ENCODE results near the gene CLIC6.

CLIC6 gene

GRCh38 chr21:34640858-34641257 lies 27.9 kb upstream of the CLIC6 start:
- H2BK5ac ChIP-seq (ENCODE audit: low read depth, low read length, poor library complexity) = no peak overlapping the region
- H4K12ac ChIP-seq (ENCODE audit: low read depth, low read length) = no peak overlapping the region
- peaks cover 2% of the 10 kb centered on the region for H3K9me3 ChIP-seq (ENCODE audit: insufficient read depth, low read depth, low read length)

GRCh38 chr21:34642211-34643075 lies 26.4 kb upstream of the CLIC6 start:
- Histone ChIP-seq H3K4me2 (ENCODE audit: low read length) (no peak overlapping the region), H3K18ac (ENCODE audit: low read length) (no peak overlapping the region), H3K9me3 (ENCODE audit: insufficient read depth, low read depth, low read length) (peaks cover 2% of the 10 kb centered on the region), H2AFZ (ENCODE audit: insufficient read depth, low read length, poor library complexity) (no peak overlapping the region), H4K12ac (ENCODE audit: low read depth, low read length) (no peak overlapping the region), H3K27ac (ENCODE audit: low read depth, low read length) (no peak overlapping the region), H3K36me3 (ENCODE audit: control insufficient read depth in 1 of 2, insufficient read depth in 2 of 2, low read length in 2 of 2) (no peaks in the 10 kb centered on the region), H2BK5ac (ENCODE audit: low read depth, low read length, poor library complexity) (no peak overlapping the region), H2AK5ac (ENCODE audit: low read length) (no peak overlapping the region), H3K9ac (ENCODE audit: low read length) (no peak overlapping the region), H3K79me1 (ENCODE audit: low read length) (no peaks in the 10 kb centered on the region), H4K91ac (ENCODE audit: low read depth, low read length) (no peak overlapping the region), H3K4me1 (ENCODE audit: control insufficient read depth in 1 of 2, insufficient read depth in 2 of 2, low read length in 2 of 2) (peaks cover 0 to 3% of the 10 kb centered on the region in 2 experiments), H3K4me3 (ENCODE audit: low read depth, low read length) (no peak overlapping the region), H3K27me3 (ENCODE audit: insufficient read depth, low read length) (no peaks in the 10 kb centered on the region), H3K79me2 (ENCODE audit: control insufficient read depth, insufficient read depth, low read length, poor library complexity) (no peaks in the 10 kb centered on the region), H3K14ac (ENCODE audit: low read length) (no peak overlapping the region), H3K4ac (ENCODE audit: low read depth, low read length) (no peak overlapping the region), H3K23ac (ENCODE audit: low read length) (no peak overlapping the region), H4K8ac (ENCODE audit: low read depth, low read length) (no peak overlapping the region), H2BK120ac (ENCODE audit: insufficient read depth, low read length, poor library complexity) (no peak overlapping the region), H2BK12ac (ENCODE audit: low read length) (no peak overlapping the region)
- no peak for DNase-seq
- no CpG with 5 or more reads among the region's 7 CpGs for WGBS (ENCODE audit: extremely low coverage, insufficient coverage, insufficient read length)

More at GRCh38 chr21:34640858-34641257, 27.9 kb upstream of the CLIC6 start:
- DNase-seq = peak; percentile 6 to 50
- no peak overlapping the region for H2AK5ac ChIP-seq (ENCODE audit: low read length)
- H4K8ac ChIP-seq (ENCODE audit: low read depth, low read length) = no peak overlapping the region
- H3K9ac ChIP-seq (ENCODE audit: low read length) = no peak overlapping the region
- H2BK120ac ChIP-seq (ENCODE audit: insufficient read depth, low read length, poor library complexity) = no peak overlapping the region
- H3K14ac ChIP-seq (ENCODE audit: low read length) = no peak overlapping the region
- no peak overlapping the region for H3K4me3 ChIP-seq (ENCODE audit: low read depth, low read length)
- H3K79me2 ChIP-seq (ENCODE audit: control insufficient read depth, insufficient read depth, low read length, poor library complexity) = no peaks in the 10 kb centered on the region
- H3K4me2 ChIP-seq (ENCODE audit: low read length) = no peak overlapping the region
- H2AFZ ChIP-seq (ENCODE audit: insufficient read depth, low read length, poor library complexity) = no peak overlapping the region
- no peak overlapping the region for H4K91ac ChIP-seq (ENCODE audit: low read depth, low read length)
- peaks cover 2% of the 10 kb centered on the region for H3K27me3 ChIP-seq (ENCODE audit: insufficient read depth, low read length)
- no peak overlapping the region for H3K27ac ChIP-seq (ENCODE audit: low read depth, low read length)
- H3K4me1 ChIP-seq (ENCODE audit: control insufficient read depth in 1 of 2, insufficient read depth in 2 of 2, low read length in 2 of 2) = peaks cover 0 to 3% of the 10 kb centered on the region in 2 experiments
- H3K18ac ChIP-seq (ENCODE audit: low read length) = no peak overlapping the region
- H2BK12ac ChIP-seq (ENCODE audit: low read length) = no peak overlapping the region
- H3K36me3 ChIP-seq (ENCODE audit: control insufficient read depth in 1 of 2, insufficient read depth in 2 of 2, low read length in 2 of 2) = no peaks in the 10 kb centered on the region
- no peak overlapping the region for H3K23ac ChIP-seq (ENCODE audit: low read length)
- H3K4ac ChIP-seq (ENCODE audit: low read depth, low read length) = no peak overlapping the region
- WGBS (ENCODE audit: extremely low coverage, insufficient coverage, insufficient read length) = no CpG with 5 or more reads among the region's 4 CpGs
- H3K79me1 ChIP-seq (ENCODE audit: low read length) = no peaks in the 10 kb centered on the region

DNA sequence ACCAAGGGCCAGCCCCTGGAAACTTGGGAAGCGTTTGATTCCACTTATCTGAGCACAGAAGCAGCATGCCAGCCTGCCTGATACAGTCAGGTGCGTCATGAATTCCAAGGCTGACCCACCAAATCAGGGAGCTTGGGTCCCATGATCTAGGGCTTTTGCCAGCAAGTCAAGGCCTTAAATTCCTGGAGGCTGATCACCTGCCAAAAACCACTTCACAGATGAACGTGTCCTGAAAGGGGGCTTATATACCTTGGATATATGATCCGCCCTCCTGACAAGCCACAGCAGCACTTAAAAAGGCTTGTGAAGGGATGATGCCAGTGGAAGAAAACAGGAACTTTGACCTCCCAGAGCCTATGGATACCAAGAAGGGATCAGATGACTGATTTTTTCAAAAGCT lies 24.0 kb upstream of the CLIC6 start:
- H3K9ac ChIP-seq (ENCODE audit: low read length) = no peak overlapping the region
- no peak overlapping the region for H3K23ac ChIP-seq (ENCODE audit: low read length)
- H3K27ac ChIP-seq (ENCODE audit: low read depth, low read length) = no peak overlapping the region
- no peak overlapping the region for H3K4me2 ChIP-seq (ENCODE audit: low read length)
- H4K8ac ChIP-seq (ENCODE audit: low read depth, low read length) = no peak overlapping the region
- no peaks in the 10 kb centered on the region for H3K79me1 ChIP-seq (ENCODE audit: low read length)
- no peak overlapping the region for H2BK120ac ChIP-seq (ENCODE audit: insufficient read depth, low read length, poor library complexity)
- H3K9me3 ChIP-seq (ENCODE audit: insufficient read depth, low read depth, low read length) = peaks cover 2% of the 10 kb centered on the region
- H2BK12ac ChIP-seq (ENCODE audit: low read length) = no peak overlapping the region
- H3K4me1 ChIP-seq (ENCODE audit: control insufficient read depth in 1 of 2, insufficient read depth in 2 of 2, low read length in 2 of 2) = peaks cover 0 to 3% of the 10 kb centered on the region in 2 experiments
- H3K4me3 ChIP-seq (ENCODE audit: low read depth, low read length) = no peak overlapping the region
- H3K36me3 ChIP-seq (ENCODE audit: control insufficient read depth in 1 of 2, insufficient read depth in 2 of 2, low read length in 2 of 2) = no peaks in the 10 kb centered on the region
- H3K27me3 ChIP-seq (ENCODE audit: insufficient read depth, low read length) = no peaks in the 10 kb centered on the region
- no peak overlapping the region for H3K14ac ChIP-seq (ENCODE audit: low read length)
- no peak overlapping the region for H3K4ac ChIP-seq (ENCODE audit: low read depth, low read length)
- H3K79me2 ChIP-seq (ENCODE audit: control insufficient read depth, insufficient read depth, low read length, poor library complexity) = no peaks in the 10 kb centered on the region
- no peak overlapping the region for H2AK5ac ChIP-seq (ENCODE audit: low read length)
- DNase-seq = no peak
- H4K12ac ChIP-seq (ENCODE audit: low read depth, low read length) = no peak overlapping the region
- no peak overlapping the region for H3K18ac ChIP-seq (ENCODE audit: low read length)
- no peak overlapping the region for H2AFZ ChIP-seq (ENCODE audit: insufficient read depth, low read length, poor library complexity)
- no CpG with 5 or more reads among the region's 4 CpGs for WGBS (ENCODE audit: extremely low coverage, insufficient coverage, insufficient read length)
- no peak overlapping the region for H2BK5ac ChIP-seq (ENCODE audit: low read depth, low read length, poor library complexity)
- no peak overlapping the region for H4K91ac ChIP-seq (ENCODE audit: low read depth, low read length)

DNA sequence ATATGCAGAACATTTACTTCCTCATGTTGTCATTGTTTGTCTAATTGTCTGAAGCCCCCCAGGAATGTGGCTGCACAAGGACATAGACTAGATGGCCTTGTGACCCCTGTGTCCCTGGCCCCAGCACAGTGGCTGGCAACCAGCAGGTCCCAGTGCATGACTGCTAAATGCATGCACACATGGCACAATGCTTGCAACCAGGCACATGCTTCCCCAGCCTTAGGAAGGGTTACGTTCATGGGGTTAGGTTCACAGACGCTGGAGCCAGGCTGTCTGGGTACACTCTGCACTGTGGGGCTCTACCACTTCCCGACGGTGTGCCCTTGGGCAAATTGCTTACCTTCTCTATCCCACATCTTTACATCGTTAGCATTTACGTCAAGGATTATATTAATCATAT lies 21.2 kb upstream of the CLIC6 start:
- no peak overlapping the region for H3K4me3 ChIP-seq (ENCODE audit: low read depth, low read length)
- H2AK5ac ChIP-seq (ENCODE audit: low read length) = no peak overlapping the region
- no peaks in the 10 kb centered on the region for H3K79me2 ChIP-seq (ENCODE audit: control insufficient read depth, insufficient read depth, low read length, poor library complexity)
- H3K4me2 ChIP-seq (ENCODE audit: low read length) = no peak overlapping the region
- WGBS (ENCODE audit: extremely low coverage, insufficient coverage, insufficient read length) = no CpG with 5 or more reads among the region's 6 CpGs
- no peak overlapping the region for H3K18ac ChIP-seq (ENCODE audit: low read length)
- no peak overlapping the region for H4K91ac ChIP-seq (ENCODE audit: low read depth, low read length)
- H2BK12ac ChIP-seq (ENCODE audit: low read length) = no peak overlapping the region
- DNase-seq = no peak
- no peaks in the 10 kb centered on the region for H3K27me3 ChIP-seq (ENCODE audit: insufficient read depth, low read length)
- H2BK5ac ChIP-seq (ENCODE audit: low read depth, low read length, poor library complexity) = no peak overlapping the region
- no peak overlapping the region for H3K27ac ChIP-seq (ENCODE audit: low read depth, low read length)
- no peak overlapping the region for H3K14ac ChIP-seq (ENCODE audit: low read length)
- H3K9me3 ChIP-seq (ENCODE audit: insufficient read depth, low read depth, low read length) = peaks cover 2% of the 10 kb centered on the region
- no peak overlapping the region for H2BK120ac ChIP-seq (ENCODE audit: insufficient read depth, low read length, poor library complexity)
- no peak overlapping the region for H3K4ac ChIP-seq (ENCODE audit: low read depth, low read length)
- H4K12ac ChIP-seq (ENCODE audit: low read depth, low read length) = no peak overlapping the region
- no peak overlapping the region for H3K9ac ChIP-seq (ENCODE audit: low read length)
- no peak overlapping the region for H4K8ac ChIP-seq (ENCODE audit: low read depth, low read length)
- H3K79me1 ChIP-seq (ENCODE audit: low read length) = no peaks in the 10 kb centered on the region
- no peak overlapping the region for H3K23ac ChIP-seq (ENCODE audit: low read length)
- H3K36me3 ChIP-seq (ENCODE audit: control insufficient read depth in 1 of 2, insufficient read depth in 2 of 2, low read length in 2 of 2) = no peaks in the 10 kb centered on the region
- H3K4me1 ChIP-seq (ENCODE audit: control insufficient read depth in 1 of 2, insufficient read depth in 2 of 2, low read length in 2 of 2) = no peaks in the 10 kb centered on the region
- H2AFZ ChIP-seq (ENCODE audit: insufficient read depth, low read length, poor library complexity) = no peak overlapping the region

Measured in trophoblast cell (in vitro differentiated cells and primary cell).